LNCaP clone FGC (cell line): ENCODE results near the gene FKRP.

ENCODE experiments used
- DNase-seq: peaks from one replicate; pipeline ENCODE4 v3.0.0-alpha.2; 2011; ENCODE audit warnings: low read depth
- H3K4me3 ChIP-seq: 2 replicates; pipeline ENCODE4 v1.5.1; 2011; ENCODE audit warnings: mild to moderate bottlenecking, low read depth, low read length, control low read depth
- TF ChIP-seq, protein P1 (sequence below): IDR thresholded peaks from 2 replicates; pipeline ENCODE4 v1.5.1; 2012; ENCODE audit warnings: mild to moderate bottlenecking; ENCODE audit not compliant: control insufficient read depth, insufficient read depth; ENCODE audit errors: extremely low read depth

FKRP gene

DNA sequence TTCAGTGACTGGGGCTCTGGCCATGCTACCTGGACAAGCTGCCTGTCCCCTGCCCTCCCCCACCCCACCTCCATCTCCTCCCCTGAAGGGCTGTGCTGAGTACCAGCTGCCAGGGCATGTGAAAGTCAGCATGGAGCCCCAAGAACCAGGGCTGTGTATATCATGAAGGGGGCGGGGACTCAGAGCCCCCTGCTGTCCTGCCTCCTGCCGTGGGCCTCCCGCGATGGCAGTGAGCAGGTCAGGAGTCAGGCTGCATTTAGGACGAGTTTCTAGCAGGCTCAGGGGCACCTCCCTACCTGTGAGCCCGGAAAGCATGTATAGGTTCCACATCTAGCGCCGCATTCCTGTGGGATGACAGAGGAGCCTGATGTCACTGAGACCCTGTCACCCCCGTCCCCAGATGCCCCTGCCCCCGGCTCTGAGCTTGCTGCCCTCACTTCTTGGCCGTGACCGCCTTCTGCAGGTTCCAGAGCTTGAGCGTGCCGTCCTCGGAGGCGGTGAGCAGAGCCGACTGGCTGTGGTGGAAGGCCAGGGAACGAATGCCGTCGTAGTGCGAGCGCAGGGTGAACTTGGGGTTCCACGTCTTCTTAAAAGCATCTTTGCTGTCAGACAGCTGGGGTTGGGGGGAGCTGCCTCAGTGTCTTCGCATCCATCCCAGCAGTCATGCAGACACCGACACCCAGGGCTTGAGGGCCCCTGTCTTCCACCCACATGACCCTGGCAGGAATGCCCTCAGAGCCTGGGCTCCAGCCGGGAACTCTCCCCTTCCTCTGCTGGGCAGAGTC is 20.6 kb upstream of the FKRP start:
- TF ChIP-seq, protein P1, sequence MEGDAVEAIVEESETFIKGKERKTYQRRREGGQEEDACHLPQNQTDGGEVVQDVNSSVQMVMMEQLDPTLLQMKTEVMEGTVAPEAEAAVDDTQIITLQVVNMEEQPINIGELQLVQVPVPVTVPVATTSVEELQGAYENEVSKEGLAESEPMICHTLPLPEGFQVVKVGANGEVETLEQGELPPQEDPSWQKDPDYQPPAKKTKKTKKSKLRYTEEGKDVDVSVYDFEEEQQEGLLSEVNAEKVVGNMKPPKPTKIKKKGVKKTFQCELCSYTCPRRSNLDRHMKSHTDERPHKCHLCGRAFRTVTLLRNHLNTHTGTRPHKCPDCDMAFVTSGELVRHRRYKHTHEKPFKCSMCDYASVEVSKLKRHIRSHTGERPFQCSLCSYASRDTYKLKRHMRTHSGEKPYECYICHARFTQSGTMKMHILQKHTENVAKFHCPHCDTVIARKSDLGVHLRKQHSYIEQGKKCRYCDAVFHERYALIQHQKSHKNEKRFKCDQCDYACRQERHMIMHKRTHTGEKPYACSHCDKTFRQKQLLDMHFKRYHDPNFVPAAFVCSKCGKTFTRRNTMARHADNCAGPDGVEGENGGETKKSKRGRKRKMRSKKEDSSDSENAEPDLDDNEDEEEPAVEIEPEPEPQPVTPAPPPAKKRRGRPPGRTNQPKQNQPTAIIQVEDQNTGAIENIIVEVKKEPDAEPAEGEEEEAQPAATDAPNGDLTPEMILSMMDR, result no peak
- no peak for DNase-seq
- H3K4me3 ChIP-seq, result no peak overlapping the region

DNA sequence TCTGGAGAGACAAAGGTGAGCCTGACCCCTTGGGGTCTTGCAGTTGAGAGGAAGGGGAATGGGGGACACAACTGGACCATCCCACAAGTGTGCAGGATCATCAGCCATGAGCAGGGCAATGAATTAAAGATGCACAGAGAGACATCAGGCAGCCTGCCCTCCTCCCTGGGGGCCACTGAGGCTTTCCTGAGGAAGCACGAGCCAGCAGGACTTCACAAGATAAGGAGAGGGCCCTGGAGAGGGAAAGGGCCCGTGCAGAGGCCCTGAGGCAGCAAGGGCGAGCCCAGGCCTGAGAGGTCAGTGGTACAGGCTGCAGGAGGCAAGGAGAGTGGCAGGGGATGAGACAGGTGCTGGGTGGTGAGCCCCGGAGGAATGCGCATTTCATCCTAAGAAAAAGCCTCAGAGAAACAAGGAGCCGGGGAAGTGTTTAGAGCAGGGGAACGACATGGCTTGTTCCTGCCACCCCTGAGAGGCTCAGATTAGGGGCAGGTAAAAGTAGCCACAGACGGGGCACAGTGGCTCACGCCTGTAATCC is 19.9 kb upstream of the FKRP start:
- no peak for DNase-seq
- H3K4me3 ChIP-seq, result no peak overlapping the region
- TF ChIP-seq, protein P1, result no peak

DNA sequence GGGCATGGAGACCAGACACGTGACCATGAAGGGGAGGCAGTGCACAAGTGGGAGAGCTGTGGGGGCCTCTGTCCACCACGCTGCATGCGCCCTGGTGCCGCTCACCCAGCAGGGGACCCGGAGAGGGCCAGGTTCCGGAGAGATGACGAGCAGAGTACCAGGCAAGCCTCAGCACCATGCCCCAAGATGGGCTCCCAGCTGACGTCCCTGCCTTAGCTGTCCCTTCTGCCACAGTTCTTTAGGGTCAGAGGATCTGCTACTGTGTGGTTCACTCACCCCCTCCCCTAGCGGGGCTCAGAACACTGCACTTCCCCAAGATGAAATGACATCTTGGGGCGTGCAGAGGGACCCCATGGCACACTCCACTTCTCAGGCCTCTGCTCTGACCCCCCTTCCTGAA is 19.3 kb upstream of the FKRP start:
- DNase-seq, result no peak
- no peak overlapping the region for H3K4me3 ChIP-seq
- TF ChIP-seq, protein P1, result no peak

DNA sequence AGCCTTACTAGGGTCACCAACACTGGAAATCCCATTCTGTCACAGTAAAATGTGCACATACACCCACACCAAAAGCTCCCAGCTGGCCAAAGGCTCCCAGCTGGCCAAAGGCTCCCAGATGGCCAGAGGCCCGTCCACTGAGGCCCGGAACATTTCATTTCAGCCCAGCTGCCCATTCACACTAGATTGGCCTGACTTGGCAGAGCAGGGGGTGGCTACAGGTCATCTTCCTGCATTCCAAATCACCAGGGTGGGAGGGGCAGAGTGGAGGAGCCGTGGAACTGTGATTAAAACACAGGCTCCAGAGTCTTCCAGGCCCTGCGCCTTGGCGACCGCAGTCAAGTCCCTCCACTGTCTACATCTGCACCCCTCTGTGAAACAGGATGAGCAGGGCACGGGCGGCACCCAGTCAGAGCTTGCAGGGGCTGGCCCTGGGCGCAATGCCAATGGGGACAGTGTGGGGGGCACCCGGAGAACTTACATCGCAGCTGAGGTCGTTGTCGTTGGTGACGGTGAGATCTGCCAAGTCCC is 18.8 kb upstream of the FKRP start:
- no peak overlapping the region for H3K4me3 ChIP-seq
- TF ChIP-seq, protein P1, result no peak
- DNase-seq, result no peak

DNA sequence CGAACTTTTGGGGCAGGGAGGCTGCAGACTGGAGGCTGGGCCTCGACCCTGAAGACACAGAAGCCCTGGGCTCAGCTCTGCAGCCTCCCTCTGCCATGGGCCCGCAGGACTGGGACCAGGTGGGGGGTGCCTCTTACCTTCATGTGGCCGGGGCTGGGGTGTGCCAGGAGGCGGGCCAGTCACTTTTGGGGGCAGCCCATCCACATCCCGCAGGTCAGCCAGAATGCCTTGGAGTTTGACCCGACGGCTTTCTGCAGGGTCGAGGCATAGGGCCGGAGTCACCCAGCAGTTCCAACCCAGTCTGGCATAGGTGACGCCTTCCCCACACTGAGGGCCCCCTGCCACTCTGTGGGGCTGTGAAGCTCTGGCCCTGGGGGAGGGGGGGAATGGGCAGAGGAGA is 18.1 kb upstream of the FKRP start:
- H3K4me3 ChIP-seq, result no peak overlapping the region
- TF ChIP-seq, protein P1, result no peak

DNA sequence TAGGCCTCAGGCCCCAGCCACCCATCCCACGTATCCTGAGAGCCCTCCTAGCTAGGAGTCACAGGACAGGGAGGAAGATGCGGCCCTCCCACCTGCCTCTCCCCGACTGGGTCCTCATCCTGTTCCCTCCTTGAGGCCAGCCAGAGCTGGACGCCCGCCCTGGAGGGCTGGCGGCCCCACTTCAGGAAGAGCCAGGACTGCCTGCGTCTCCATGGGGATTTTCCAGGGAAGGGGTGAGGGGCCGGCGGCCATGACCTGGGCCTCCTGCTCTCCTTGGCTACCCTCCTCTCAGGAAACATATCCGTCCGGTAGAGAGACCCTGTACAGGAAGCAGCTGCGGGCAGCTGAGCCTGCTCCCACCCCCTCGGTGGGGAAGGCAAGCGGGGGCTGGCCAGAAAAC is 17.6 kb upstream of the FKRP start:
- no peak for DNase-seq
- TF ChIP-seq, protein P1, result no peak
- no peak overlapping the region for H3K4me3 ChIP-seq

More for the DNA sequence above, 18.1 kb upstream of the FKRP start:
- no peak for DNase-seq
